ENCODE measurements around the gene SLC38A10. TPM values are rescaled to one million over a fixed set of nuclear protein-coding genes. Genes with fewer than 3 reads are reported as not detected.

Gene SLC38A10
- total and polyA plus RNA-seq, 2 of the 13 experiments (the other 11 are each of a cell fraction or from before 2014, with no cell fraction given) = 23.4 to 55.8 TPM

- Histone ChIP-seq H3K4me3 (replicated peaks in 1 of 3; ENCODE audit: insufficient read depth in 1 of 3, low read depth in 2 of 3, low read length in 3 of 3) (no peak overlapping the region), H3K79me2 (ENCODE audit: insufficient read depth, low read length) (no peaks in the 10 kb centered on the region), H2AFZ (ENCODE audit: low read length) (no peak overlapping the region), H3K4me2 (ENCODE audit: low read depth, low read length) (no peak overlapping the region), H3K27ac (ENCODE audit: extremely low read length, insufficient read depth, low read length) (no peak overlapping the region), H3K27me3 (ENCODE audit: control insufficient read depth in 1 of 2, insufficient read depth in 2 of 2, low read length in 2 of 2) (no peaks in the 10 kb centered on the region), H3K9ac (ENCODE audit: insufficient read depth, low read depth, low read length) (no peak overlapping the region), H4K20me1 (ENCODE audit: insufficient read depth, low read length) (no peaks in the 10 kb centered on the region), H3K9me3 (ENCODE audit: low read length) (no peaks in the 10 kb centered on the region), H3K4me1 (ENCODE audit: insufficient read depth, low read length) (no peaks in the 10 kb centered on the region), H3K36me3 (replicated peaks in 1 of 2; ENCODE audit: control insufficient read depth in 1 of 2, insufficient read depth in 2 of 2, low read length in 2 of 2) (peaks cover 39 to 63% of the 10 kb centered on the region in 2 experiments; a peak in 4 of 5 replicates)
- DNase-seq (ENCODE audit: low spot score) (no peak), FAIRE-seq (no peak), ATAC-seq (no peak)
- BruUV-seq (replicated peaks) = no TSS peak
- in situ Hi-C loops (cut with HindIII; ENCODE audit: extremely low pct_ligation_motif_present, low pct_unique_long_range_greater_than_20kb) (no loop called here), intact Hi-C loops (cut with micrococcal nuclease; ENCODE audit: unreplicated experiment) (no loop called here)
- ChIA-PET POLR2A (no interaction called here), CTCF (ENCODE audit: low intra/inter-chr PET ratio, low total read pairs) (no interaction called here)
- TF ChIP-seq TEF (CRISPR knock-in tag; IDR thresholded peaks at IDR 0.05) = no peak
- no peak for TF ChIP-seq ATF3 (CRISPR knock-in tag; IDR thresholded peaks at IDR 0.05)
- no peak for TF ChIP-seq ASH2L (IDR thresholded peaks at IDR 0.05; ENCODE audit: insufficient read length, low read depth, low read length)
- TF ChIP-seq PAF1 (CRISPR knock-in tag; IDR thresholded peaks at IDR 0.05) = no peak
- TF ChIP-seq ATAD3A (CRISPR knock-in tag; IDR thresholded peaks at IDR 0.05) = no peak
- no peak for TF ChIP-seq HMGXB3 (CRISPR knock-in tag; IDR thresholded peaks at IDR 0.05; ENCODE audit: borderline replicate concordance)
- TF ChIP-seq ZNF800 (CRISPR knock-in tag; IDR thresholded peaks at IDR 0.05) = no peak
- no peak for TF ChIP-seq HMGXB4 (CRISPR knock-in tag; IDR thresholded peaks at IDR 0.05; ENCODE audit: borderline replicate concordance in 1 of 2, low read depth in 1 of 2)
- no peak for TF ChIP-seq ONECUT2 (CRISPR knock-in tag; IDR thresholded peaks at IDR 0.05)
- no peak for TF ChIP-seq CCDC6 (CRISPR knock-in tag; IDR thresholded peaks at IDR 0.05)
- TF ChIP-seq PAX8 (CRISPR knock-in tag; IDR thresholded peaks at IDR 0.05; ENCODE audit: borderline replicate concordance) = no peak
- TF ChIP-seq ZNF3 (CRISPR knock-in tag; IDR thresholded peaks at IDR 0.05) = no peak
- no peak for TF ChIP-seq ZNF737 (CRISPR knock-in tag; IDR thresholded peaks at IDR 0.05; ENCODE audit: borderline replicate concordance)
- no peak for TF ChIP-seq POLR2G (IDR thresholded peaks at IDR 0.05; ENCODE audit: low read depth, low read length)
- WGBS (ENCODE audit: low lambda C conversion rate) = 98% methylated on average over 5 of the region's 12 CpGs
These were observed 30.5 kb downstream of the SLC38A10 start for GRCh38 chr17:81264640-81265039.

Measured in HepG2 (cell line).